Thoracic aorta (tissue), 2 donors: ENCODE data around the gene LZTS3. TPM values are rescaled to one million over a fixed set of nuclear protein-coding genes. Genes with fewer than 3 reads are reported as not detected.

Experiments used
- ATAC-seq: fragments of 150-250 bp; one replicate; pipeline ENCODE4 v1.8.0; 2017; ENCODE audit warnings: low read depth; ENCODE audit not compliant: insufficient number of reproducible peaks, low FRiP score
- DNase-seq: peaks from one replicate; pipeline ENCODE4 v3.0.0-alpha.2; 2020; ENCODE audit warnings: low spot score
- H3K27ac ChIP-seq, 2 donors: fragments of 200-600 bp; sonication (generic); 1 replicate in 1 of 2; 2 replicates in 1 of 2; pipeline ENCODE4 v1.5.1; 2016; ENCODE audit warnings: mild to moderate bottlenecking in 2 of 2, moderate library complexity in 2 of 2
- H3K27me3 ChIP-seq: fragments of 200-600 bp; sonication (generic); replicated peaks from 2 replicates; pipeline ENCODE4 v1.6.0; 2016; ENCODE audit warnings: mild to moderate bottlenecking; ENCODE audit not compliant: insufficient read depth
- H3K36me3 ChIP-seq: fragments of 200-600 bp; sonication (generic); one replicate; pipeline ENCODE4 v1.5.1; 2016
- H3K4me1 ChIP-seq, 2 donors: fragments of 200-600 bp; sonication (generic); 1 replicate in 1 of 2; 2 replicates in 1 of 2; pipeline versions ENCODE4 v1.5.1 to v1.6.0; 2016; ENCODE audit warnings: low read depth in 2 of 2, mild to moderate bottlenecking in 1 of 2; ENCODE audit not compliant: control insufficient read depth in 1 of 2
- H3K4me3 ChIP-seq: fragments of 200-600 bp; sonication (generic); 2 replicates; pipeline ENCODE4 v1.5.1; 2016; ENCODE audit warnings: mild to moderate bottlenecking
- H3K9me3 ChIP-seq: fragments of 200-600 bp; sonication (generic); 2 replicates; pipeline ENCODE4 v1.5.1; 2016
- total RNA-seq, 2 donors: library from RNA; depleted of rRNA; stranded (reverse); fragments of >200 nt; gene quantifications; one replicate each; pipeline versions ENCODE4 v1.1.0 to v1.2.3, GENCODE V29; 2016
- TF ChIP-seq, protein P1 (sequence below): fragments of 200-600 bp; sonication (generic); IDR thresholded peaks from one replicate; pipeline ENCODE4 v1.5.1; 2019; ENCODE audit warnings: antibody characterized with exemption

The LZTS3 gene
- total RNA-seq, 2 donors from 2014 or later = 9.5 to 18.1 TPM

GRCh38 chr20:3134151-3134550 is 39.2 kb downstream of the LZTS3 start:
- Histone ChIP-seq H3K27me3 (no peaks in the 10 kb centered on the region), H3K4me3 (no peak overlapping the region), H3K36me3 (no peaks in the 10 kb centered on the region), H3K27ac (no peak overlapping the region), H3K4me1 (no peaks in the 10 kb centered on the region), H3K9me3 (no peaks in the 10 kb centered on the region)
- ATAC-seq (no peak), DNase-seq (no peak)
- TF ChIP-seq, protein P1, sequence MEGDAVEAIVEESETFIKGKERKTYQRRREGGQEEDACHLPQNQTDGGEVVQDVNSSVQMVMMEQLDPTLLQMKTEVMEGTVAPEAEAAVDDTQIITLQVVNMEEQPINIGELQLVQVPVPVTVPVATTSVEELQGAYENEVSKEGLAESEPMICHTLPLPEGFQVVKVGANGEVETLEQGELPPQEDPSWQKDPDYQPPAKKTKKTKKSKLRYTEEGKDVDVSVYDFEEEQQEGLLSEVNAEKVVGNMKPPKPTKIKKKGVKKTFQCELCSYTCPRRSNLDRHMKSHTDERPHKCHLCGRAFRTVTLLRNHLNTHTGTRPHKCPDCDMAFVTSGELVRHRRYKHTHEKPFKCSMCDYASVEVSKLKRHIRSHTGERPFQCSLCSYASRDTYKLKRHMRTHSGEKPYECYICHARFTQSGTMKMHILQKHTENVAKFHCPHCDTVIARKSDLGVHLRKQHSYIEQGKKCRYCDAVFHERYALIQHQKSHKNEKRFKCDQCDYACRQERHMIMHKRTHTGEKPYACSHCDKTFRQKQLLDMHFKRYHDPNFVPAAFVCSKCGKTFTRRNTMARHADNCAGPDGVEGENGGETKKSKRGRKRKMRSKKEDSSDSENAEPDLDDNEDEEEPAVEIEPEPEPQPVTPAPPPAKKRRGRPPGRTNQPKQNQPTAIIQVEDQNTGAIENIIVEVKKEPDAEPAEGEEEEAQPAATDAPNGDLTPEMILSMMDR = no peak

- TF ChIP-seq, protein P1 = no peak
- DNase-seq = no peak
These were observed 40.2 kb downstream of the LZTS3 start for GRCh38 chr20:3133155-3133554.

GRCh38 chr20:3130051-3130600 is 43.2 kb downstream of the LZTS3 start:
- TF ChIP-seq, protein P1 = no peak
- no peaks in the 10 kb centered on the region for H3K9me3 ChIP-seq
- H3K4me3 ChIP-seq = no peak overlapping the region
- no peak for ATAC-seq
- DNase-seq = no peak
- H3K27me3 ChIP-seq = no peaks in the 10 kb centered on the region
- H3K27ac ChIP-seq = no peak overlapping the region
- no peaks in the 10 kb centered on the region for H3K36me3 ChIP-seq
- no peaks in the 10 kb centered on the region for H3K4me1 ChIP-seq

More at GRCh38 chr20:3133155-3133554, 40.2 kb downstream of the LZTS3 start:
- no peaks in the 10 kb centered on the region for H3K4me1 ChIP-seq
- H3K27ac ChIP-seq = no peak overlapping the region
- no peaks in the 10 kb centered on the region for H3K36me3 ChIP-seq
- ATAC-seq = no peak
- H3K4me3 ChIP-seq = no peak overlapping the region
- H3K27me3 ChIP-seq = no peaks in the 10 kb centered on the region
- no peaks in the 10 kb centered on the region for H3K9me3 ChIP-seq

GRCh38 chr20:3129094-3129493 is 44.3 kb downstream of the LZTS3 start:
- H3K27ac ChIP-seq = no peak overlapping the region
- TF ChIP-seq, protein P1 = no peak
- no peak overlapping the region for H3K4me3 ChIP-seq
- no peaks in the 10 kb centered on the region for H3K9me3 ChIP-seq
- H3K4me1 ChIP-seq = no peaks in the 10 kb centered on the region
- H3K27me3 ChIP-seq = no peaks in the 10 kb centered on the region
- no peak for DNase-seq
- H3K36me3 ChIP-seq = no peaks in the 10 kb centered on the region
- no peak for ATAC-seq

DNA sequence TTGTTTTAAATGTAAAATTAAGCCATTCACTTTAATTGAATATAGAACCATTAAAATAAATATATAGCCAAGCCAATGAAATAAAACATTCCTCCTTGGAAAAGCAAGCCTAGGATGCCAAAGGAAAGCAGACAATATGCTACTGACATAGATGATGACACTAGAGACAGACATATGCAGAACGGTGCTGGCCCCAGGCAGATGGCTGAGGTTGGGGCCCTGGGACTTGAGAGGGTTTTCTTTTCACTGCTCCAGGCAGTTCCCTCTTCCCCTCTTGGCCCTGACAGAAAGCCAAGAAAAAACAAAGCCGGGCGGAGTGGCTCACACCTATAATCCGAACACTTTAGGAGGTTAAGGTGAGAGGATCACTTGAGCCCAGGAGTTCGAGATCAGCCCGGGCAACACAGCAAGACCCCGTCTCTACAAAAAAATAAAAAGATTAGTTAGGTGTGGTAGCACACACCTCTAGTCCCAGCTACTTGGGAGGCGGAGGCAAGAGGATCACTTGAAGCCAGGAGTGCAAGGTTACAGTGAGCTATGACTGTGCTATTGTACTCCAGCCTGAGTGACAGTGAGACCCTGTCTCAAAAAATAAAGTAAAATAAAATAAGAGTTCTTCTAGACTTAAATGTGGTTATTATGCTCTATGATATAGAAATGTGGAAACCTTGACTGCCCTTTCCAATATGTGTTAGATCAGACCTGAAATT is 44.9 kb downstream of the LZTS3 start:
- H3K4me1 ChIP-seq = no peaks in the 10 kb centered on the region
- no peaks in the 10 kb centered on the region for H3K36me3 ChIP-seq
- H3K4me3 ChIP-seq = no peak overlapping the region
- ATAC-seq (no peak), DNase-seq (no peak)
- no peak overlapping the region for H3K27ac ChIP-seq
- TF ChIP-seq, protein P1 = no peak
- no peaks in the 10 kb centered on the region for H3K27me3 ChIP-seq
- no peaks in the 10 kb centered on the region for H3K9me3 ChIP-seq
